HG03196 (cell line): ENCODE measurements around the gene TMEM204.
"Not testable (repeated sequence)": the region's sequence is repeated elsewhere in the genome, so short reads cannot be mapped to it uniquely, and the experiment has no call there.

Experiments
- ATAC-seq: cut with Tn5 transposase; IDR thresholded peaks from one replicate; pipeline ENCODE4 v1.9.1; 2021; ENCODE audit not compliant: unreplicated experiment

The TMEM204 gene

GRCh38 chr16:1590366-1590765, 56.9 kb downstream of the TMEM204 start:
- no peak for ATAC-seq

- ATAC-seq = no peak
Observed at GRCh38 chr16:1590930-1591705, 57.7 kb downstream of the TMEM204 start.

- no peak for ATAC-seq
Observed at GRCh38 chr16:1592446-1592845, 59.0 kb downstream of the TMEM204 start.

GRCh38 chr16:1595511-1595910, 62.0 kb downstream of the TMEM204 start:
- not testable (repeated sequence) for ATAC-seq

- ATAC-seq = no peak
Observed at GRCh38 chr16:1596516-1596915, 63.0 kb downstream of the TMEM204 start.

GRCh38 chr16:1597154-1597553, 63.7 kb downstream of the TMEM204 start:
- ATAC-seq = no peak

GRCh38 chr16:1601031-1601430, 67.6 kb downstream of the TMEM204 start:
- ATAC-seq = no peak

- ATAC-seq = no peak
Observed at GRCh38 chr16:1601489-1601888, 68.0 kb downstream of the TMEM204 start.

GRCh38 chr16:1602285-1602684, 68.8 kb downstream of the TMEM204 start:
- no peak for ATAC-seq
